HG03575 (cell line): ENCODE measurements around the gene BANK1.

Experiments used
- ATAC-seq: cut with Tn5 transposase; IDR thresholded peaks from one replicate; pipeline ENCODE4 v1.9.1; 2021; ENCODE audit not compliant: unreplicated experiment, insufficient number of reproducible peaks, low FRiP score; ENCODE audit errors: extremely low read depth

Gene BANK1

GRCh38 chr4:101948055-101948454 lies 157.5 kb downstream of the BANK1 start:
- no peak for ATAC-seq

GRCh38 chr4:101948951-101949350 lies 158.4 kb downstream of the BANK1 start:
- ATAC-seq = no peak

- ATAC-seq = no peak
These were observed 159.9 kb downstream of the BANK1 start for GRCh38 chr4:101950258-101950979.

- ATAC-seq = no peak
These were observed 162.5 kb downstream of the BANK1 start for GRCh38 chr4:101952985-101953384.

GRCh38 chr4:101953949-101954348 lies 163.4 kb downstream of the BANK1 start:
- no peak for ATAC-seq

GRCh38 chr4:101954351-101954750 lies 163.8 kb downstream of the BANK1 start:
- no peak for ATAC-seq

GRCh38 chr4:101954975-101955678 lies 164.6 kb downstream of the BANK1 start:
- no peak for ATAC-seq

- no peak for ATAC-seq
These were observed 165.7 kb downstream of the BANK1 start for GRCh38 chr4:101956068-101956825.

- no peak for ATAC-seq
These were observed 168.0 kb downstream of the BANK1 start for GRCh38 chr4:101958547-101958946.

- ATAC-seq = no peak
These were observed 169.9 kb downstream of the BANK1 start for GRCh38 chr4:101960431-101960830.

- ATAC-seq = no peak
These were observed 170.6 kb downstream of the BANK1 start for GRCh38 chr4:101961144-101961543.

- no peak for ATAC-seq
These were observed 177.3 kb downstream of the BANK1 start for GRCh38 chr4:101967697-101968346.

GRCh38 chr4:101968364-101968763 lies 177.8 kb downstream of the BANK1 start:
- no peak for ATAC-seq

- ATAC-seq = no peak
These were observed 179.4 kb downstream of the BANK1 start for GRCh38 chr4:101969965-101970364.

- ATAC-seq = no peak
These were observed 180.1 kb downstream of the BANK1 start for GRCh38 chr4:101970547-101971155.

- ATAC-seq = no peak
These were observed 182.3 kb downstream of the BANK1 start for GRCh38 chr4:101972791-101973190.

GRCh38 chr4:101973361-101973760 lies 182.8 kb downstream of the BANK1 start:
- no peak for ATAC-seq

- no peak for ATAC-seq
These were observed 186.5 kb downstream of the BANK1 start for GRCh38 chr4:101977076-101977475.

GRCh38 chr4:101981756-101982155 lies 191.2 kb downstream of the BANK1 start:
- ATAC-seq = no peak
